Heart right ventricle (tissue), 16 donors: Measurements from ENCODE around the gene NFE2L1. TPM values are rescaled to one million over a fixed set of nuclear protein-coding genes. Genes with fewer than 3 reads are reported as not detected.
"Not testable (repeated sequence)": the region's sequence is repeated elsewhere in the genome, so short reads cannot be mapped to it uniquely, and the experiment has no call there.

Source experiments
- ATAC-seq, 8 donors: fragments of 200-7000 bp; cut with Tn5 transposase; one replicate each; pipeline ENCODE4 v1.9.1; 2020; ENCODE audit warnings: mild to moderate bottlenecking in 8 of 8, moderate library complexity in 8 of 8, moderate number of reproducible peaks in 1 of 8
- DNase-seq, 2 donors: peaks; one replicate each; pipeline ENCODE4 v3.0.0-alpha.2; 2020
- H3K27ac ChIP-seq, 10 donors: fragments of 200-600 bp; sonication (generic) in 2 of 10; one replicate each; pipeline versions ENCODE4 v1.5.0 to v1.8.0; 2020 to 2022; ENCODE audit warnings: mild to moderate bottlenecking in 3 of 10
- H3K27me3 ChIP-seq, 7 donors: fragments of 200-600 bp; one replicate each; pipeline ENCODE4 v1.8.0; 2021 to 2022; ENCODE audit warnings: mild to moderate bottlenecking in 2 of 7
- H3K36me3 ChIP-seq, 9 donors: fragments of 200-600 bp; sonication (generic) in 1 of 9; one replicate each; pipeline versions ENCODE4 v1.5.0 to v1.8.0; 2020 to 2022; ENCODE audit warnings: mild to moderate bottlenecking in 2 of 9
- H3K4me1 ChIP-seq, 9 donors: fragments of 200-600 bp; sonication (generic) in 1 of 9; one replicate each; pipeline versions ENCODE4 v1.5.0 to v1.8.0; 2020 to 2022; ENCODE audit warnings: mild to moderate bottlenecking in 4 of 9
- H3K4me3 ChIP-seq, 10 donors: fragments of 200-600 bp; sonication (generic) in 2 of 10; one replicate each; pipeline versions ENCODE4 v1.5.0 to v1.8.0; 2020 to 2022; ENCODE audit warnings: mild to moderate bottlenecking in 7 of 10, moderate library complexity in 2 of 10
- H3K9me3 ChIP-seq, 11 donors: fragments of 200-600 bp in 10 of 11; sonication (generic) in 2 of 11; one replicate each; pipeline versions ENCODE4 v1.5.0 to v1.8.0; 2013 to 2022; ENCODE audit warnings: mild to moderate bottlenecking in 2 of 11, control low read depth in 1 of 11, moderate library complexity in 1 of 11
- CTCF ChIP-seq, 9 donors: fragments of 200-600 bp; sonication (generic) in 2 of 9; IDR thresholded peaks; one replicate each; pipeline versions ENCODE4 v1.5.0 to v1.8.0; 2021 to 2022; ENCODE audit warnings: antibody characterized with exemption in 9 of 9, mild to moderate bottlenecking in 5 of 9, moderate library complexity in 1 of 9
- WGBS, 2 donors: extraction: QIAGEN DNeasy Blood & Tissue Kit; methylation state at CpG; one replicate each; pipeline ENCODE4 v1.1.7; 2013; ENCODE audit warnings: inconsistent platforms in 1 of 2; 5-methylcytosine and 5-hydroxymethylcytosine counted together
- intact Hi-C, 10 donors: fragments of 100-400 bp; cut with DNase I; formaldehyde crosslinking; loops; one replicate each; pipeline versions ENCODE4 v1.11.1 to v1.14.2; 2022
- long read RNA-seq, 3 donors: library from polyadenylated mRNA; unstranded; transcript quantifications; one replicate each; pipeline ENCODE4 v2.0.0, GENCODE V29; 2020 to 2021
- polyA plus RNA-seq, 2 donors: library from polyadenylated mRNA; stranded (reverse); fragments of 200-250 nt; gene quantifications; one replicate each; pipeline ENCODE4 v1.2.3, GENCODE V29; 2013
- total RNA-seq, 10 donors: library from RNA; stranded (reverse); fragmentation: NEBNext Ultra II Directional in 3 of 10; extraction: Animal tissue kit (Norgen Biotek cat#: 25700) in 3 of 10; gene quantifications; one replicate each; pipeline versions ENCODE4 v1.2.1 to v1.2.4, GENCODE V29; 2021 to 2023
- donor health status: Arrhythmogenic right ventricular cardiomyopathy.
- donor health status: ischemic (EF 13 %, LVEDD 7.1; RV severe dilation, severe dysfunction).
- donor health status: healthy with polysubstance abuse.
- donor health status: DM: no; HTN: yes; CAD: no.
- donor health status: DM: no; HTN: no; CAD: no.
- donor health status: ischemic (EF 25% LVEDD 6.9; RV normal size, moderate dysfunction).
- donor health status: ischemic (EF 25% LVEDD 5.7; RV mildly dilated, moderate dysfunction).
- donor health status: healthy.
- donor health status: DM: yes; HTN: yes; CAD: no.
- donor health status: Ischemic cardiomyopathy.
- donor health status: ischemic (EF 35%, LVEDD 5.7; RV mildly dilated, moderate dysfunction).
- donor health status: nonischemic (EF 11% LVEDD 7.7; RV severe dilation, severe dysfunction).
- donor health status: DM: yes; HTN: yes; CAD: no.
- donor health status: PGD.
- donor health status: ischemic (EF 29% LVEDD 5.4; RV normal size, mild dysfunction).
- donor health status: nonischemic (EF 23%, LVEDD 6.1; RV moderate dilation, normal function).

The NFE2L1 gene
- 1,000 to 10,000 TPM in 1 of 10 donors, 100 to 1,000 TPM in 9; 443 to 1,033 (median 704) TPM for total RNA-seq
- 100 to 1,000 TPM; 108 to 251 TPM for polyA plus RNA-seq
- long read RNA-seq, donor 1, full-length matches to known transcripts, result 19 of 303 reads
- long read RNA-seq, donor 1, partial matches to known transcripts, result 56 of 303 reads
- long read RNA-seq, donor 1, other reads (novel, unspliced or antisense), result 228 of 303 reads
- long read RNA-seq, donor 2, full-length matches to known transcripts, result 11 of 389 reads
- long read RNA-seq, donor 2, partial matches to known transcripts, result 59 of 389 reads
- long read RNA-seq, donor 2, other reads (novel, unspliced or antisense), result 319 of 389 reads
- long read RNA-seq, donor 3, full-length matches to known transcripts, result 10 of 301 reads
- long read RNA-seq, donor 3, partial matches to known transcripts, result 22 of 301 reads
- long read RNA-seq, donor 3, other reads (novel, unspliced or antisense), result 269 of 301 reads

GRCh38 chr17:48047741-48048383 is at the start of gene NFE2L1:
NFE2L1 (plus strand) TSS chr17:48048359; CDS start chr17:48051119, 2,760 bp downstream.
- peaks cover 17 to 64% (median 55%) of the 10 kb centered on the region in 9 donors for H3K4me1 ChIP-seq
- H3K4me3 ChIP-seq, result peak within 1 kb of the TSS; percentile 57 to 89 (median 84)
- ATAC-seq (peak; percentile 90 to 95 (median 92)), DNase-seq (peak; percentile 98 to 100)
- H3K9me3 ChIP-seq, result no peaks in the 10 kb centered on the region
- peaks cover 0 to 22% (median 6%) of the 10 kb centered on the region in 9 donors for H3K36me3 ChIP-seq
- H3K27me3 ChIP-seq, result no peaks in the 10 kb centered on the region
- WGBS, 2 donors, result 0% methylated on average over 42 to 47 of the region's 47 CpGs
- H3K27ac ChIP-seq, result peak within 1 kb of the TSS; percentile 92 to 99 (median 98)
- no peak for TF ChIP-seq CTCF (IDR thresholded peaks at IDR 0.05)
- intact Hi-C loops, result no loop called here

GRCh38 chr17:47999582-47999981 is 48.6 kb upstream of the NFE2L1 start:
- intact Hi-C loops, result no loop called here
- 55 to 57% methylated on average over 4 of the region's 4 CpGs for WGBS, 2 donors
- no peaks in the 10 kb centered on the region for H3K36me3 ChIP-seq
- no peaks in the 10 kb centered on the region for H3K9me3 ChIP-seq
- no peak overlapping the region for H3K27ac ChIP-seq
- no peak overlapping the region for H3K4me3 ChIP-seq
- peaks cover 0 to 58% (median 15%) of the 10 kb centered on the region in 9 donors for H3K4me1 ChIP-seq
- no peak for TF ChIP-seq CTCF (IDR thresholded peaks at IDR 0.05)
- DNase-seq (no peak), ATAC-seq (no peak)
- peaks cover 0 to 3% (median 0%) of the 10 kb centered on the region in 7 donors for H3K27me3 ChIP-seq

- Histone ChIP-seq H3K9me3 (no peaks in the 10 kb centered on the region), H3K36me3 (no peaks in the 10 kb centered on the region), H3K27ac (peak overlapping the region in 1 of 10 donors; percentile 90), H3K4me1 (peaks cover 0 to 71% (median 15%) of the 10 kb centered on the region in 9 donors), H3K4me3 (no peak overlapping the region), H3K27me3 (peaks cover 0 to 3% (median 0%) of the 10 kb centered on the region in 7 donors)
- peak in 1 of 8 donors; percentile 43 for ATAC-seq
- no peak for DNase-seq
- no peak for TF ChIP-seq CTCF (IDR thresholded peaks at IDR 0.05)
- whole genome bisulfite sequencing, 2 donors, result 77 to 83% methylated on average over 1 of the region's 1 CpG
- intact Hi-C loops, result no loop called here
Measured at GRCh38 chr17:48001197-48001596, 47.0 kb upstream of the NFE2L1 start.

GRCh38 chr17:48001657-48002056 is 46.5 kb upstream of the NFE2L1 start:
- ATAC-seq, H3K36me3 ChIP-seq, intact Hi-C loops: not testable (repeated sequence)

More at GRCh38 chr17:48001657-48002056, 46.5 kb upstream of the NFE2L1 start:
- WGBS, 2 donors, result 96 to 100% methylated on average over 5 of the region's 5 CpGs
- H3K9me3 ChIP-seq, H3K27me3 ChIP-seq, DNase-seq, H3K4me3 ChIP-seq: not testable (repeated sequence)
- Histone ChIP-seq H3K27ac (peak overlapping the region in 5 of 10 donors; percentile 38 to 90 (median 62)), H3K4me1 (peaks cover 0 to 71% (median 15%) of the 10 kb centered on the region in 9 donors)
